Fibroblast of lung (primary cell): ENCODE results near the gene GAK. TPM values are rescaled to one million over a fixed set of nuclear protein-coding genes. Genes with fewer than 3 reads are reported as not detected.

Experiments
- DNase-seq, 2 donors: peaks; one replicate each; pipeline versions ENCODE4 v3.0.0 to v3.0.0-alpha.2; 2010; ENCODE audit warnings: low read depth in 2 of 2
- H2AFZ ChIP-seq: 2 replicates; pipeline ENCODE4 v1.5.1; 2012; ENCODE audit warnings: low read length, control low read depth, inconsistent platforms
- H3K27ac ChIP-seq: 2 replicates; pipeline ENCODE4 v1.5.1; 2011; ENCODE audit warnings: low read length, control low read depth; ENCODE audit not compliant: insufficient read depth
- H3K27me3 ChIP-seq: 2 replicates; pipeline ENCODE4 v1.5.1; 2011; ENCODE audit warnings: mild to moderate bottlenecking, low read length; ENCODE audit not compliant: control insufficient read depth, insufficient read depth
- H3K36me3 ChIP-seq: 2 replicates; pipeline ENCODE4 v1.5.1; 2011; ENCODE audit warnings: low read length; ENCODE audit not compliant: control insufficient read depth, insufficient read depth
- H3K4me1 ChIP-seq: 2 replicates; pipeline ENCODE4 v1.5.1; 2011; ENCODE audit warnings: low read length; ENCODE audit not compliant: control insufficient read depth, insufficient read depth; ENCODE audit errors: extremely low read depth
- H3K4me2 ChIP-seq: 2 replicates; pipeline ENCODE4 v1.5.1; 2011; ENCODE audit warnings: low read length, control low read depth; ENCODE audit not compliant: insufficient read depth; ENCODE audit errors: extremely low read depth
- H3K4me3 ChIP-seq, 4 experiments: fragments of 200-600 bp in 1 of 4; sonication (generic) in 1 of 4; replicated peaks in 1 of 4; 2 replicates each; pipeline ENCODE4 v1.5.1; 2011 to 2016; ENCODE audit warnings: low read length in 4 of 4, low read depth in 3 of 4, mild to moderate bottlenecking in 3 of 4, control low read depth in 2 of 4, inconsistent platforms in 1 of 4, mixed read lengths in 1 of 4; ENCODE audit not compliant: insufficient read depth in 1 of 4; ENCODE audit errors: control extremely low read depth in 1 of 4
- H3K79me2 ChIP-seq: 2 replicates; pipeline ENCODE4 v1.5.1; 2012; ENCODE audit warnings: mild to moderate bottlenecking, low read length, inconsistent platforms; ENCODE audit not compliant: control insufficient read depth, insufficient read depth
- H3K9ac ChIP-seq: 2 replicates; pipeline ENCODE4 v1.5.1; 2011; ENCODE audit warnings: mild to moderate bottlenecking, low read length, control low read depth; ENCODE audit not compliant: insufficient read depth
- H3K9me3 ChIP-seq: 2 replicates; pipeline ENCODE4 v1.5.1; 2012; ENCODE audit warnings: low read depth, low read length; ENCODE audit not compliant: control insufficient read depth, insufficient read depth
- H4K20me1 ChIP-seq: 2 replicates; pipeline ENCODE4 v1.5.1; 2011; ENCODE audit warnings: low read length; ENCODE audit not compliant: control insufficient read depth, insufficient read depth; ENCODE audit errors: extremely low read depth
- EZH2 ChIP-seq: IDR thresholded peaks from 2 replicates; pipeline ENCODE4 v1.5.1; 2012; ENCODE audit warnings: low read length, control low read depth, mild to moderate bottlenecking; ENCODE audit errors: missing control alignments
- polyA plus RNA-seq, 2 donors: library from polyadenylated mRNA; depleted of rRNA in 1 of 2; stranded (reverse) in 1 of 2; unstranded in 1 of 2; fragments of >200 nt; gene quantifications; 2 replicates each; pipeline ENCODE4 v1.2.1, GENCODE V29; 2011 to 2012; ENCODE audit warnings: missing spikeins in 1 of 2
- total RNA-seq: library from RNA; depleted of rRNA; stranded (reverse); fragments of >200 nt; gene quantifications from 2 replicates; pipeline ENCODE4 v1.2.1, GENCODE V29; 2014
- TF ChIP-seq, protein P1 (sequence below), 2 donors: IDR thresholded peaks in 1 of 2; conservative IDR thresholded peaks in 1 of 2; 1 replicate in 1 of 2; 2 replicates in 1 of 2; pipeline ENCODE4 v1.5.1; 2011 to 2012; ENCODE audit warnings: low read length in 2 of 2, control low read depth in 1 of 2, inconsistent platforms in 1 of 2, low read depth in 1 of 2, mild to moderate bottlenecking in 1 of 2

GAK gene
- total and polyA plus RNA-seq, 2 donors (not counting 1 experiment from before 2014, with no cell fraction given): 10.1 to 48.2 TPM

DNA sequence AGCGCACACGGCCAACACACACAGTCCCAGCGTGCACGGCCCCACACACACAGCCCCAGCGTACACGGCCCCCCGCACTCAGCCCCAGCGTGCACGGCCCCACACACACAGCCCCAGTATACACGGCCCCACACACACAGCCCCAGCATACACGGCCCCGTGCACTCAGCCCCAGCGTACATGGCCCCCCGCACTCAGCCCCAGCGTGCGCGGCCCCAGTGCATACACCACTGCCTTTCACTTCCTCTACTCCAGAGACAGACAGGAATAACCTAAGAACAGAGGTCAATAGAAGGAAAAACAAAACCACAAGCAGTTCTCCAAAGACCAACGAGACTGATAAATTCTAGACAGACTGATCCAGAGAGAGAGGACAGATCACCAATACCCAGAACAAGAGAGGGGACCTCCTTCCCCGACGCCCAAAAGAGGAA is 17.1 kb downstream of the GAK start:
- H3K36me3 ChIP-seq: peaks cover 4% of the 10 kb centered on the region
- H3K4me2 ChIP-seq: peak overlapping the region; percentile 15
- DNase-seq: no peak
- H3K9ac ChIP-seq: no peak overlapping the region
- no peaks in the 10 kb centered on the region for H3K9me3 ChIP-seq
- no peak overlapping the region for H3K27ac ChIP-seq
- H3K4me1 ChIP-seq: no peaks in the 10 kb centered on the region
- peaks cover 50% of the 10 kb centered on the region for H3K79me2 ChIP-seq
- no peaks in the 10 kb centered on the region for H3K27me3 ChIP-seq
- no peaks in the 10 kb centered on the region for H4K20me1 ChIP-seq
- no peak for TF ChIP-seq EZH2
- TF ChIP-seq, protein P1, sequence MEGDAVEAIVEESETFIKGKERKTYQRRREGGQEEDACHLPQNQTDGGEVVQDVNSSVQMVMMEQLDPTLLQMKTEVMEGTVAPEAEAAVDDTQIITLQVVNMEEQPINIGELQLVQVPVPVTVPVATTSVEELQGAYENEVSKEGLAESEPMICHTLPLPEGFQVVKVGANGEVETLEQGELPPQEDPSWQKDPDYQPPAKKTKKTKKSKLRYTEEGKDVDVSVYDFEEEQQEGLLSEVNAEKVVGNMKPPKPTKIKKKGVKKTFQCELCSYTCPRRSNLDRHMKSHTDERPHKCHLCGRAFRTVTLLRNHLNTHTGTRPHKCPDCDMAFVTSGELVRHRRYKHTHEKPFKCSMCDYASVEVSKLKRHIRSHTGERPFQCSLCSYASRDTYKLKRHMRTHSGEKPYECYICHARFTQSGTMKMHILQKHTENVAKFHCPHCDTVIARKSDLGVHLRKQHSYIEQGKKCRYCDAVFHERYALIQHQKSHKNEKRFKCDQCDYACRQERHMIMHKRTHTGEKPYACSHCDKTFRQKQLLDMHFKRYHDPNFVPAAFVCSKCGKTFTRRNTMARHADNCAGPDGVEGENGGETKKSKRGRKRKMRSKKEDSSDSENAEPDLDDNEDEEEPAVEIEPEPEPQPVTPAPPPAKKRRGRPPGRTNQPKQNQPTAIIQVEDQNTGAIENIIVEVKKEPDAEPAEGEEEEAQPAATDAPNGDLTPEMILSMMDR (conservative IDR thresholded peaks at IDR 0.05 in 1 of 2, IDR thresholded peaks at IDR 0.05 in 1 of 2; ENCODE audit: low read depth in 1 of 2, low read length in 2 of 2): no peak
- no peak overlapping the region for H3K4me3 ChIP-seq
- no peak overlapping the region for H2AFZ ChIP-seq

DNA sequence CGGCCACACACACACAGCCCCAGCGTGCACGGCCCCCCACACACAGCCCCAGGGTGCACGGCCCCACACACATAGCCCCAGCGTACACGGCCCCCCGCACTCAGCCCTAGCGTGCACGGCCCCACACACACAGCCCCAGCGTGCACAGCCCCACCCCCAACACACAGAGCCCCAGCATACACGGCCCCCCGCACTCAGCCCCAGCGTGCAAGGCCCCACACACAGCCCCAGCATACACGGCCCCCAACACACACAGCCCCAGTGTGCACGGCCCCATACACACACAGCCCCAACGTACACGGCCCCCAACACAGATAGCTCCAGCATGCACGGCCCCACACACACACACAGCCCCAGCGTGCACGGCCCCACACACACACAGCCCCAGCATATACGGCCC is 17.6 kb downstream of the GAK start:
- Histone ChIP-seq H3K4me3 (no peak overlapping the region), H3K27ac (no peak overlapping the region), H4K20me1 (no peaks in the 10 kb centered on the region), H3K36me3 (peaks cover 4% of the 10 kb centered on the region), H3K4me2 (no peak overlapping the region), H3K4me1 (no peaks in the 10 kb centered on the region), H3K27me3 (no peaks in the 10 kb centered on the region), H3K79me2 (peaks cover 45% of the 10 kb centered on the region), H2AFZ (no peak overlapping the region), H3K9ac (no peak overlapping the region), H3K9me3 (no peaks in the 10 kb centered on the region)
- no peak for TF ChIP-seq EZH2
- TF ChIP-seq, protein P1 (conservative IDR thresholded peaks at IDR 0.05 in 1 of 2, IDR thresholded peaks at IDR 0.05 in 1 of 2; ENCODE audit: low read depth in 1 of 2, low read length in 2 of 2): no peak
- no peak for DNase-seq

DNA sequence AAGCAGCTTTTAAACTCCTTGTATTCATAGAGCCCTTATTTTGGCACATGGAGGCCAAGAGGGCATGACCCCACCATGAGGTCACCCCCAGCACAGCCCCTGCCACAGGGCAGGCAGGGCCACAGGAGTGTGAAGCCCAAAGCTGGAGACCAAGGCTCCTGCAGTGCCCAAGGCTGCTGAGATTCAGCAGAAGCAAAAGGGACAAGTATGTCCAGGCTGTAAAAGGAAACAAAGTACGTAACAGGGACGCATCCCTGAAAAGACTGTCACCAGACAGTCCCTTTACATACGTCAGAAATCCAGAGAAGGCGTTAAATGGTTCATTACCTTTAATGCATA is 18.9 kb downstream of the GAK start:
- H2AFZ ChIP-seq: no peak overlapping the region
- no peaks in the 10 kb centered on the region for H4K20me1 ChIP-seq
- no peak overlapping the region for H3K4me2 ChIP-seq
- no peak overlapping the region for H3K27ac ChIP-seq
- no peaks in the 10 kb centered on the region for H3K9me3 ChIP-seq
- no peak overlapping the region for H3K9ac ChIP-seq
- H3K4me1 ChIP-seq: no peaks in the 10 kb centered on the region
- peaks cover 4% of the 10 kb centered on the region for H3K36me3 ChIP-seq
- H3K79me2 ChIP-seq: peaks cover 37% of the 10 kb centered on the region
- H3K27me3 ChIP-seq: no peaks in the 10 kb centered on the region
- DNase-seq: no peak
- no peak overlapping the region for H3K4me3 ChIP-seq
- TF ChIP-seq, protein P1 (conservative IDR thresholded peaks at IDR 0.05 in 1 of 2, IDR thresholded peaks at IDR 0.05 in 1 of 2; ENCODE audit: low read depth in 1 of 2, low read length in 2 of 2): no peak
- TF ChIP-seq EZH2: no peak
